H9 (cell line): ENCODE measurements around the gene ZNRF1. TPM values are rescaled to one million over a fixed set of nuclear protein-coding genes. Genes with fewer than 3 reads are reported as not detected.

Experiments
- DNase-seq: peaks from one replicate; pipeline ENCODE4 v3.0.0-alpha.2; 2017
- H2AFZ ChIP-seq: one replicate; pipeline ENCODE4 v1.6.1; 2013; ENCODE audit warnings: mild to moderate bottlenecking, low read length, control low read depth, moderate library complexity
- H2AK5ac ChIP-seq: 2 replicates; pipeline ENCODE4 v1.6.1; 2013; ENCODE audit warnings: low read length, control low read depth, mixed read lengths; ENCODE audit not compliant: insufficient read length
- H2BK120ac ChIP-seq: one replicate; pipeline ENCODE4 v1.6.1; 2013; ENCODE audit warnings: low read depth, mild to moderate bottlenecking, low read length, control low read depth, inconsistent platforms; ENCODE audit not compliant: poor library complexity, severe bottlenecking
- H2BK12ac ChIP-seq: 2 replicates; pipeline ENCODE4 v1.6.1; 2013; ENCODE audit warnings: low read length, control low read depth, mixed read lengths, low read depth; ENCODE audit not compliant: insufficient read length
- H2BK15ac ChIP-seq: 2 replicates; pipeline ENCODE4 v1.6.1; 2013; ENCODE audit warnings: low read depth, low read length, control low read depth
- H2BK20ac ChIP-seq: one replicate; pipeline ENCODE4 v1.6.1; 2013; ENCODE audit warnings: low read depth, mild to moderate bottlenecking, low read length, control low read depth, inconsistent platforms; ENCODE audit not compliant: poor library complexity, severe bottlenecking
- H2BK5ac ChIP-seq: 2 replicates; pipeline ENCODE4 v1.6.1; 2013; ENCODE audit warnings: low read length, control low read depth, mixed read lengths; ENCODE audit not compliant: insufficient read length
- H3K14ac ChIP-seq: 2 replicates; pipeline ENCODE4 v1.6.1; 2013; ENCODE audit warnings: low read length, control low read depth; ENCODE audit not compliant: insufficient read depth
- H3K18ac ChIP-seq: 2 replicates; pipeline ENCODE4 v1.6.1; 2013; ENCODE audit warnings: low read depth, mild to moderate bottlenecking, mixed read lengths, low read length, control low read depth; ENCODE audit not compliant: insufficient read length
- H3K23ac ChIP-seq: 2 replicates; pipeline ENCODE4 v1.6.1; 2013; ENCODE audit warnings: low read length, control low read depth, mixed read lengths, low read depth; ENCODE audit not compliant: insufficient read length
- H3K23me2 ChIP-seq: 2 replicates; pipeline ENCODE4 v1.6.1; 2013; ENCODE audit warnings: low read depth, mild to moderate bottlenecking, mixed read lengths, low read length, control low read depth; ENCODE audit not compliant: insufficient read length, poor library complexity, severe bottlenecking
- H3K27ac ChIP-seq: 2 replicates; pipeline ENCODE4 v1.5.1; 2013; ENCODE audit warnings: low read length, control low read depth, mixed read lengths, low read depth; ENCODE audit not compliant: insufficient read length
- H3K27me3 ChIP-seq: 2 replicates; pipeline ENCODE4 v1.6.1; 2013; ENCODE audit warnings: low read length, control low read depth, inconsistent platforms; ENCODE audit not compliant: insufficient read depth
- H3K4ac ChIP-seq: 2 replicates; pipeline ENCODE4 v1.6.1; 2013; ENCODE audit warnings: low read depth, mild to moderate bottlenecking, control low read depth, inconsistent platforms, low read length, moderate library complexity
- H3K4me1 ChIP-seq: 2 replicates; pipeline ENCODE4 v1.6.1; 2013; ENCODE audit warnings: low read length, control low read depth, inconsistent platforms; ENCODE audit not compliant: insufficient read depth
- H3K4me2 ChIP-seq: 2 replicates; pipeline ENCODE4 v1.6.1; 2013; ENCODE audit warnings: low read length, control low read depth, mixed read lengths; ENCODE audit not compliant: insufficient read length, insufficient read depth
- H3K56ac ChIP-seq: 2 replicates; pipeline ENCODE4 v1.6.1; 2013; ENCODE audit warnings: low read depth, mild to moderate bottlenecking, mixed read lengths, low read length, control low read depth; ENCODE audit not compliant: insufficient read length
- H3K79me1 ChIP-seq: 2 replicates; pipeline ENCODE4 v1.6.1; 2013; ENCODE audit warnings: low read depth, mild to moderate bottlenecking, moderate library complexity, low read length, control low read depth, inconsistent platforms; ENCODE audit not compliant: insufficient read depth, poor library complexity, severe bottlenecking
- H3K79me2 ChIP-seq: 2 replicates; pipeline ENCODE4 v1.6.1; 2013; ENCODE audit warnings: low read length, control low read depth, inconsistent platforms; ENCODE audit not compliant: insufficient read depth
- H3K9ac ChIP-seq: 2 replicates; pipeline ENCODE4 v1.6.1; 2013; ENCODE audit warnings: low read length, control low read depth, mixed read lengths; ENCODE audit not compliant: insufficient read length; ENCODE audit errors: extremely low read depth
- H3K9me3 ChIP-seq: one replicate; pipeline ENCODE4 v1.6.1; 2013; ENCODE audit warnings: low read depth, low read length, inconsistent platforms; ENCODE audit not compliant: control insufficient read depth
- H3T11ph ChIP-seq: one replicate; pipeline ENCODE4 v1.6.1; 2013; ENCODE audit warnings: mild to moderate bottlenecking, low read length, control low read depth, inconsistent platforms
- H4K20me1 ChIP-seq: one replicate; pipeline ENCODE4 v1.6.1; 2013; ENCODE audit not compliant: control insufficient read depth, insufficient read length, insufficient read depth
- H4K5ac ChIP-seq: 2 replicates; pipeline ENCODE4 v1.6.1; 2013; ENCODE audit warnings: low read depth, mild to moderate bottlenecking, mixed read lengths, low read length, control low read depth; ENCODE audit not compliant: insufficient read length
- H4K8ac ChIP-seq: replicated peaks from 2 replicates; pipeline ENCODE4 v1.6.1; 2013; ENCODE audit warnings: low read length, control low read depth, mixed read lengths, low read depth; ENCODE audit not compliant: insufficient read length
- H4K91ac ChIP-seq: 2 replicates; pipeline ENCODE4 v1.6.1; 2013; ENCODE audit warnings: low read depth, mild to moderate bottlenecking, moderate library complexity, mixed read lengths, low read length, control low read depth; ENCODE audit not compliant: insufficient read length
- H3K27ac Mint-ChIP-seq, 3 experiments: 2 replicates in 2 of 3; 3 replicates in 1 of 3; pipeline ENCODE4 v1.8.0; 2020 to 2021; ENCODE audit warnings: mixed read lengths in 3 of 3, mild to moderate bottlenecking in 1 of 3, moderate library complexity in 1 of 3
- H3K27me3 Mint-ChIP-seq: 2 replicates; pipeline ENCODE4 v1.8.0; 2021; ENCODE audit warnings: low read depth, mild to moderate bottlenecking, moderate library complexity, mixed read lengths
- H3K36me3 Mint-ChIP-seq, 3 experiments: 2 replicates in 2 of 3; 3 replicates in 1 of 3; pipeline ENCODE4 v1.8.0; 2020 to 2021; ENCODE audit warnings: low read depth in 3 of 3, mixed read lengths in 3 of 3; ENCODE audit not compliant: insufficient read depth in 1 of 3
- H3K4me1 Mint-ChIP-seq, 2 experiments: 2 replicates each; pipeline ENCODE4 v1.8.0; 2020; ENCODE audit warnings: mixed read lengths in 2 of 2
- H3K4me3 Mint-ChIP-seq, 2 experiments: 2 replicates in 1 of 2; 3 replicates in 1 of 2; pipeline ENCODE4 v1.8.0; 2020 to 2021; ENCODE audit warnings: mild to moderate bottlenecking in 2 of 2, mixed read lengths in 2 of 2, moderate library complexity in 1 of 2
- H3K9me3 Mint-ChIP-seq, 2 experiments: 2 replicates in 1 of 2; 3 replicates in 1 of 2; pipeline ENCODE4 v1.8.0; 2020; ENCODE audit warnings: mild to moderate bottlenecking in 2 of 2, mixed read lengths in 2 of 2, moderate library complexity in 1 of 2
- CTCF ChIP-seq: fragments of 200-600 bp; sonication (generic); conservative IDR thresholded peaks from 3 replicates; pipeline ENCODE4 v1.8.0; 2021; ENCODE audit warnings: antibody characterized with exemption, mild to moderate bottlenecking
- WGBS: extraction: QIAGEN DNeasy Blood & Tissue Kit; methylation state at CpG from one replicate; pipeline ENCODE4 v1.1.7; 2013; ENCODE audit warnings: missing lambda C conversion rate, low lambda C conversion rate, mixed read lengths; ENCODE audit not compliant: insufficient read length; ENCODE audit errors: extremely low coverage; 5-methylcytosine and 5-hydroxymethylcytosine counted together
- total RNA-seq: library from RNA; stranded (reverse); gene quantifications from 2 replicates; pipeline ENCODE4 v1.2.1, GENCODE V29; 2021

The ZNRF1 gene
- total RNA-seq, 1 experiment from 2014 or later = 49.6 TPM

- no peaks in the 10 kb centered on the region for H3K27me3 ChIP-seq
- H3T11ph ChIP-seq = no peak overlapping the region
- no peak overlapping the region for H2BK20ac ChIP-seq
- H3K18ac ChIP-seq = no peak overlapping the region
- no peak overlapping the region for H3K4ac ChIP-seq
- H3K23me2 ChIP-seq = no peaks in the 10 kb centered on the region
- H2AFZ ChIP-seq = no peak overlapping the region
- no peaks in the 10 kb centered on the region for H3K79me1 ChIP-seq
- H3K14ac ChIP-seq = no peak overlapping the region
- H3K27ac Mint-ChIP-seq = peak overlapping the region; percentile 1 to 54 (median 26); a peak in 3 of 7 replicates
- no CpG with 5 or more reads among the region's 3 CpGs for WGBS
- H4K5ac ChIP-seq = no peak overlapping the region
- H4K8ac ChIP-seq = no peak overlapping the region
- H3K4me1 Mint-ChIP-seq = no peaks in the 10 kb centered on the region
- no peak overlapping the region for H2BK5ac ChIP-seq
- no peak overlapping the region for H3K23ac ChIP-seq
- no peak overlapping the region for H3K9ac ChIP-seq
- H3K9me3 Mint-ChIP-seq = no peaks in the 10 kb centered on the region
- H2BK15ac ChIP-seq = no peak overlapping the region
- TF ChIP-seq CTCF = no peak
- no peaks in the 10 kb centered on the region for H3K79me2 ChIP-seq
- H2AK5ac ChIP-seq = no peak overlapping the region
- no peak overlapping the region for H2BK120ac ChIP-seq
- H3K4me2 ChIP-seq = no peak overlapping the region
- DNase-seq = no peak
- H3K36me3 Mint-ChIP-seq = peaks cover 28 to 87% (median 65%) of the 10 kb centered on the region in 3 experiments; a peak in 6 of 7 replicates
- H2BK12ac ChIP-seq = no peak overlapping the region
- no peak overlapping the region for H3K56ac ChIP-seq
- H4K20me1 ChIP-seq = no peaks in the 10 kb centered on the region
- no peaks in the 10 kb centered on the region for H3K27me3 Mint-ChIP-seq
- H3K27ac ChIP-seq = no peak overlapping the region
- H3K9me3 ChIP-seq = no peaks in the 10 kb centered on the region
- no peaks in the 10 kb centered on the region for H3K4me1 ChIP-seq
- no peak overlapping the region for H4K91ac ChIP-seq
- H3K4me3 Mint-ChIP-seq = no peak overlapping the region
These were observed 49.5 kb upstream of the ZNRF1 start for GRCh38 chr16:74949309-74949708.
